OCI-LY7 (cell line): ENCODE measurements around the gene HDGFL2. TPM values are rescaled to one million over a fixed set of nuclear protein-coding genes. Genes with fewer than 3 reads are reported as not detected.

Source experiments
- BruUV-seq: library from RNA; stranded (reverse); fragments of 400-500 nt; replicated peaks from 2 replicates; lab custom pipeline; 2021; lab: Mats Ljungman, UMichigan
- CTCF ChIA-PET: fragments of 300-600 bp; sonication (Branson Sonifier 250); formaldehyde crosslinking; loops from one replicate; lab custom pipeline; 2022; ENCODE audit warnings: antibody characterized with exemption; ENCODE audit not compliant: unreplicated experiment; lab: Charles Lee
- POLR2A ChIA-PET: fragments of 300-600 bp; sonication (Branson Sonifier 250); formaldehyde crosslinking; loops from one replicate; lab custom pipeline; 2022; ENCODE audit warnings: antibody characterized with exemption; lab: Charles Lee
- DNase-seq: peaks from one replicate; pipeline ENCODE4 v3.0.0-alpha.2; 2015; ENCODE audit warnings: low spot score
- H2AFZ ChIP-seq: fragments of 200-600 bp; sonication (generic), shearing (Covaris generic); 2 replicates; pipeline ENCODE4 v1.6.1; 2014; ENCODE audit warnings: mild to moderate bottlenecking, antibody characterized with exemption, low read length, moderate library complexity
- H3K27ac ChIP-seq: fragments of 200-600 bp; sonication (generic); 2 replicates; pipeline ENCODE4 v1.5.1; 2014; ENCODE audit warnings: mixed run types, low read depth, mild to moderate bottlenecking, moderate library complexity, low read length, inconsistent platforms; ENCODE audit not compliant: poor library complexity, severe bottlenecking
- H3K36me3 ChIP-seq: fragments of 200-600 bp; sonication (generic); 2 replicates; pipeline ENCODE4 v1.6.1; 2014; ENCODE audit warnings: mild to moderate bottlenecking, antibody characterized with exemption, low read length, moderate library complexity, mixed read lengths; ENCODE audit not compliant: insufficient read depth
- H3K4me1 ChIP-seq: fragments of 200-600 bp; sonication (generic); 2 replicates; pipeline ENCODE4 v1.5.1; 2014; ENCODE audit warnings: mild to moderate bottlenecking, low read length; ENCODE audit not compliant: insufficient read depth, poor library complexity, severe bottlenecking
- H3K4me2 ChIP-seq: fragments of 200-600 bp; sonication (generic); 2 replicates; pipeline ENCODE4 v1.6.1; 2014; ENCODE audit warnings: mild to moderate bottlenecking, low read length
- H3K4me3 ChIP-seq: fragments of 200-600 bp; sonication (generic); 2 replicates; pipeline ENCODE4 v1.5.1; 2014; ENCODE audit warnings: mild to moderate bottlenecking, low read depth, low read length; ENCODE audit not compliant: poor library complexity, severe bottlenecking
- H3K79me2 ChIP-seq: fragments of 200-600 bp; sonication (generic); 2 replicates; pipeline ENCODE4 v1.6.1; 2016; ENCODE audit warnings: low read depth, mild to moderate bottlenecking, low read length, moderate library complexity, mixed read lengths; ENCODE audit not compliant: insufficient read depth
- H3K9me2 ChIP-seq: fragments of 200-600 bp; sonication (generic); 2 replicates; pipeline ENCODE4 v1.6.1; 2016; ENCODE audit warnings: mild to moderate bottlenecking, low read length, mixed read lengths; ENCODE audit not compliant: insufficient read depth
- H3K9me3 ChIP-seq: fragments of 200-600 bp; sonication (generic); 2 replicates; pipeline ENCODE4 v1.6.1; 2014; ENCODE audit warnings: mild to moderate bottlenecking, mixed run types, low read length, mixed read lengths
- H4K20me1 ChIP-seq: fragments of 200-600 bp; sonication (generic); 2 replicates; pipeline ENCODE4 v1.6.1; 2014; ENCODE audit warnings: mild to moderate bottlenecking, antibody characterized with exemption, low read length, moderate library complexity, mixed read lengths; ENCODE audit not compliant: insufficient read depth
- EZH2phosphoT487 ChIP-seq: fragments of 200-600 bp; sonication (generic); IDR thresholded peaks from 2 replicates; pipeline ENCODE4 v1.6.1; 2018; ENCODE audit warnings: low read depth, borderline replicate concordance, mild to moderate bottlenecking, mixed run types, antibody characterized with exemption, low read length, moderate library complexity, mixed read lengths
- intact Hi-C: fragments of 100-400 bp; cut with micrococcal nuclease; formaldehyde crosslinking; loops from one replicate; pipeline ENCODE4 v1.10.0; 2022; ENCODE audit not compliant: unreplicated experiment
- total RNA-seq, 2 experiments: library from RNA; depleted of rRNA in 1 of 2; stranded (reverse); fragments of >200 nt in 1 of 2; shearing (Covaris generic) in 1 of 2; gene quantifications; 2 replicates each; pipeline ENCODE4 v1.2.3, GENCODE V29; 2014 to 2022
- TF ChIP-seq, protein P1 (sequence below): fragments of 200-600 bp; sonication (generic); conservative IDR thresholded peaks from 2 replicates; pipeline ENCODE4 v1.5.1; 2014; ENCODE audit warnings: mild to moderate bottlenecking, antibody characterized with exemption, low read length, moderate library complexity, mixed read lengths

The HDGFL2 gene
- total RNA-seq, 2 experiments from 2014 or later, result 54.5 to 85.9 TPM

DNA sequence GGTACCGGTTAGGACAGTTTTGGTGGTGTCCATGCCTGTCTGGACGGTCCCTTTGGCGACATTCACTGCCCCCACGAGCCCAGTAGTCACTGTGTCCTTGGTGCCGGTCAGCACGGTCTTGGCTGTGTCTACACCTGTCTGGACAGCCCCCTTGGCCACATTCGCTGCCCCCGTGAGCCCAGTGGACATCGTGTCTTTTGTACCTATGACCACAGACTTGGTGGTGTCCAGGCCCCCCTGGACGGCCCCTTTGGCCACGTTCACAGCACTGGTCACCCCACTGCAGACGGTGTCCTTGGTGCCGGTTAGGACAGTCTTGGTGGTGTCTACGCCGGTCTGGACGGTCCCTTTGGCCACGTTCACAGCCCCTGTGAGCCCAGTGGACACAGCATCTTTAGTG is 40.0 kb downstream of the HDGFL2 start:
- no peak for DNase-seq
- POLR2A ChIA-PET, result no interaction called here
- BruUV-seq, result no TSS peak
- Histone ChIP-seq H3K79me2 (no peaks in the 10 kb centered on the region), H3K9me3 (no peaks in the 10 kb centered on the region), H3K4me1 (no peaks in the 10 kb centered on the region), H4K20me1 (no peaks in the 10 kb centered on the region), H3K4me3 (no peak overlapping the region), H2AFZ (no peak overlapping the region), H3K36me3 (no peaks in the 10 kb centered on the region), H3K9me2 (no peaks in the 10 kb centered on the region), H3K27ac (no peak overlapping the region), H3K4me2 (no peak overlapping the region)
- no peak for TF ChIP-seq EZH2phosphoT487
- TF ChIP-seq, protein P1, sequence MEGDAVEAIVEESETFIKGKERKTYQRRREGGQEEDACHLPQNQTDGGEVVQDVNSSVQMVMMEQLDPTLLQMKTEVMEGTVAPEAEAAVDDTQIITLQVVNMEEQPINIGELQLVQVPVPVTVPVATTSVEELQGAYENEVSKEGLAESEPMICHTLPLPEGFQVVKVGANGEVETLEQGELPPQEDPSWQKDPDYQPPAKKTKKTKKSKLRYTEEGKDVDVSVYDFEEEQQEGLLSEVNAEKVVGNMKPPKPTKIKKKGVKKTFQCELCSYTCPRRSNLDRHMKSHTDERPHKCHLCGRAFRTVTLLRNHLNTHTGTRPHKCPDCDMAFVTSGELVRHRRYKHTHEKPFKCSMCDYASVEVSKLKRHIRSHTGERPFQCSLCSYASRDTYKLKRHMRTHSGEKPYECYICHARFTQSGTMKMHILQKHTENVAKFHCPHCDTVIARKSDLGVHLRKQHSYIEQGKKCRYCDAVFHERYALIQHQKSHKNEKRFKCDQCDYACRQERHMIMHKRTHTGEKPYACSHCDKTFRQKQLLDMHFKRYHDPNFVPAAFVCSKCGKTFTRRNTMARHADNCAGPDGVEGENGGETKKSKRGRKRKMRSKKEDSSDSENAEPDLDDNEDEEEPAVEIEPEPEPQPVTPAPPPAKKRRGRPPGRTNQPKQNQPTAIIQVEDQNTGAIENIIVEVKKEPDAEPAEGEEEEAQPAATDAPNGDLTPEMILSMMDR, result no peak
- intact Hi-C loops, result no loop called here
- CTCF ChIA-PET, result no interaction called here

- CTCF ChIA-PET, result no interaction called here
- BruUV-seq, result no TSS peak
- H3K9me2 ChIP-seq, result no peaks in the 10 kb centered on the region
- no peaks in the 10 kb centered on the region for H3K79me2 ChIP-seq
- no peaks in the 10 kb centered on the region for H3K4me1 ChIP-seq
- H2AFZ ChIP-seq, result no peak overlapping the region
- no peak overlapping the region for H3K27ac ChIP-seq
- no peak overlapping the region for H3K4me3 ChIP-seq
- intact Hi-C loops, result no loop called here
- DNase-seq, result no peak
- POLR2A ChIA-PET, result no interaction called here
- TF ChIP-seq, protein P1, result no peak
- TF ChIP-seq EZH2phosphoT487, result no peak
- no peaks in the 10 kb centered on the region for H4K20me1 ChIP-seq
- no peaks in the 10 kb centered on the region for H3K36me3 ChIP-seq
- no peak overlapping the region for H3K4me2 ChIP-seq
- no peaks in the 10 kb centered on the region for H3K9me3 ChIP-seq
Observed at GRCh38 chr19:4513248-4513647, 41.2 kb downstream of the HDGFL2 start.

DNA sequence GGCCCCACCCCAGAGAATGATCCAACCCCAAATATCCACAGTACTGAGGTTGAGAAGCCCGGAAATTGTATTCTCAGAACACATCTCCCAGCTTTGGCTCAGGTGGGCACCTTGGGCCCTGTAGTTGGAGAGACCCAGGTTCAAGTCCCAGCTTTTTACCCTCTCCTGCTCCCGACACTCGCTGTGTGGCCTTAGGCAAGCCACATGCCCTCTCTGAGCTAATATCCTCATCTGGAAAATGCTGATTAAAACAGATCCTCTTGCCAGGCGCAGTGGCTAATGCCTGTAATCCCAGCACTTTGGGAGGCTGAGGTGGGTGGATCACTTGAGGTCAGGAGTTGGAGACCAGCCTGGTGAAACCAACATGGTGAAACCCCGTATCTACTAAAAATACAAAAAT is 43.6 kb downstream of the HDGFL2 start:
- Histone ChIP-seq H3K4me1 (no peaks in the 10 kb centered on the region), H2AFZ (no peak overlapping the region), H3K9me2 (no peaks in the 10 kb centered on the region), H3K4me3 (no peak overlapping the region), H3K36me3 (no peaks in the 10 kb centered on the region), H3K27ac (no peak overlapping the region), H3K4me2 (no peak overlapping the region), H3K79me2 (no peaks in the 10 kb centered on the region), H4K20me1 (no peaks in the 10 kb centered on the region), H3K9me3 (no peaks in the 10 kb centered on the region)
- ChIA-PET POLR2A (no interaction called here), CTCF (no interaction called here)
- BruUV-seq, result no TSS peak
- no peak for DNase-seq
- no peak for TF ChIP-seq EZH2phosphoT487
- TF ChIP-seq, protein P1, result no peak
- intact Hi-C loops, result no loop called here
